Right atrium auricular region (tissue), 2 donors: ENCODE data around the gene PSMA1. TPM values are rescaled to one million over a fixed set of nuclear protein-coding genes. Genes with fewer than 3 reads are reported as not detected.
A peak's percentile ranks its signal among the peaks of the same experiment; 100 is the strongest.
"Not testable (repeated sequence)": the region's sequence is repeated elsewhere in the genome, so short reads cannot be mapped to it uniquely, and the experiment has no call there.

Source experiments
- DNase-seq: peaks from one replicate; pipeline ENCODE4 v3.0.0-alpha.2; 2019; ENCODE audit warnings: low spot score
- H3K27ac ChIP-seq, 2 donors: fragments of 200-600 bp; sonication (generic); 1 replicate in 1 of 2; 2 replicates in 1 of 2; pipeline ENCODE4 v1.5.1; 2016 to 2019
- H3K27me3 ChIP-seq, 2 donors: fragments of 200-600 bp; sonication (generic); one replicate each; pipeline versions ENCODE4 v1.5.1 to v1.6.0; 2017 to 2019
- H3K36me3 ChIP-seq: fragments of 200-600 bp; sonication (generic); one replicate; pipeline ENCODE4 v1.5.1; 2016
- H3K4me1 ChIP-seq, 2 donors: fragments of 200-600 bp; sonication (generic); one replicate each; pipeline versions ENCODE4 v1.5.1 to v1.6.0; 2017 to 2019
- H3K4me3 ChIP-seq, 2 donors: fragments of 200-600 bp; sonication (generic); 1 replicate in 1 of 2; 2 replicates in 1 of 2; pipeline ENCODE4 v1.5.1; 2017 to 2019; ENCODE audit warnings: mild to moderate bottlenecking in 1 of 2, moderate library complexity in 1 of 2
- H3K9me3 ChIP-seq, 2 donors: fragments of 200-600 bp; sonication (generic); one replicate each; pipeline ENCODE4 v1.5.1; 2019
- CTCF ChIP-seq, 2 donors: fragments of 200-600 bp; sonication (generic); IDR thresholded peaks; one replicate each; pipeline ENCODE4 v1.5.1; 2019; ENCODE audit warnings: antibody characterized with exemption in 2 of 2
- total RNA-seq, 2 donors: library from RNA; depleted of rRNA; stranded (reverse); fragments of >200 nt; gene quantifications; one replicate each; pipeline ENCODE4 v1.1.0, GENCODE V29; 2016

The PSMA1 gene
- total RNA-seq, 2 donors from 2014 or later, result 96.0 to 104 TPM

GRCh38 chr11:14538926-14539554 is 18.9 kb upstream of the PSMA1 start:
- DNase-seq, result no peak
- H3K4me1 ChIP-seq, result peaks cover 0 to 49% of the 10 kb centered on the region in 2 donors
- H3K4me3 ChIP-seq, result no peak overlapping the region
- H3K36me3 ChIP-seq, result no peaks in the 10 kb centered on the region
- H3K27ac ChIP-seq, result peak overlapping the region; percentile 52 to 73
- H3K27me3 ChIP-seq, result no peaks in the 10 kb centered on the region
- no peaks in the 10 kb centered on the region for H3K9me3 ChIP-seq
- TF ChIP-seq CTCF (IDR thresholded peaks at IDR 0.05), result no peak

DNA sequence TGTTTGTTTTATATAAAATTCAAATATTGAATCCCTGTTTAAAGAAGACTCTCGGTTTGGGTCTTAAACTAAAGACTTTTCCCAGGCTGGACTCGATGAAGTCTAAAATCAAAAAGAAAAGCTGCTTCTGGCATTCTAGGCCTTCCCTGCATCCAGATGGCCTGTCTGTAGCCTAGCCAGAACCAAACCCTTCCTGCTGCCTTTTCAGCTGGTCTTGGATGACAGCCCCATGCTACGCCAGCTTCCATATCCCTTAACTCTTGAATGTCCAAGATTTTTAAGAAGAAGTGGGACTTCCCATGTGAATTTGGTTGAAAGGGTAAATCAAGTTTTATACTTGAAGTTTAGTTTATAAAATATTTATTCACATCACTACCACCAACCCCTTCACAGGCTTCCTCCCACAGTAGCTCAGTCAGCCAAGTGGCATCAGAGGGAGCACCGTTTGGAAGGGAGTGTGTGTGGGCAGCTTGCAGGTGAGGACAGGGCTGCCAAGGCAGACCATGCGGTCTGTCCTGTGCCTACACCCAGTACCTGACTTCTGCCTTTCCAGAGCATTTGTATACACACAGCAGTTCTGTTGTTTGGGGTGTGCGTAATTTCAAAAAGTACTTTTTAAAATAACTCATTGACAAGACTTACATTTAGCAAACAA is 18.2 kb upstream of the PSMA1 start:
- Histone ChIP-seq H3K27ac (peak overlapping the region; percentile 52 to 73), H3K36me3 (no peaks in the 10 kb centered on the region), H3K9me3 (no peaks in the 10 kb centered on the region), H3K4me3 (no peak overlapping the region), H3K27me3 (no peaks in the 10 kb centered on the region), H3K4me1 (peaks cover 0 to 49% of the 10 kb centered on the region in 2 donors)
- DNase-seq, result no peak
- TF ChIP-seq CTCF (IDR thresholded peaks at IDR 0.05), result no peak

GRCh38 chr11:14537134-14537599 is 17.0 kb upstream of the PSMA1 start:
- TF ChIP-seq CTCF (IDR thresholded peaks at IDR 0.05), result peak; percentile 76 to 87
- DNase-seq, result no peak
- Histone ChIP-seq H3K4me1 (peaks cover 0 to 44% of the 10 kb centered on the region in 2 donors), H3K27ac (peak overlapping the region in 1 of 2 donors; percentile 73), H3K27me3 (no peaks in the 10 kb centered on the region), H3K9me3 (no peaks in the 10 kb centered on the region), H3K4me3 (no peak overlapping the region), H3K36me3 (no peaks in the 10 kb centered on the region)

DNA sequence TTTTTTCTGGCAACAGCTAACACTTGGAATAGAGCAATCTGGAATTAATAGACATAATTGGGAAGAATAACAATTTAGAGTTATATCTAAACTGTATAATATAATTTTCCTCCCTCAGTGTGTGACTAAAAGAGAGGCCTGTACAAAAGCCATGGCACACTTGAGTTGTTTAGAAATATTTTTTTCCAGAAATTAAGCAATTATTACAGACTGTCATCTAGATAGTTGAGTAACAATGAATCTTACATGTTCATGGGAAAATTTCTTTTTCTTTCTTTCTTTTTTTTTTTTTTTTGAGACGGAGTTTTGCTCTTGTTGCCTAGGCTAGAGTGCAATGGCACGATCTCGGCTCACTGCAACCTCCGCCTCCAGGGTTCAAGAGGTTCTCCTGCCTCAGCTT is 15.0 kb upstream of the PSMA1 start:
- not testable (repeated sequence) for H3K4me3 ChIP-seq, H3K27ac ChIP-seq, H3K36me3 ChIP-seq, H3K27me3 ChIP-seq, DNase-seq, H3K9me3 ChIP-seq
- H3K4me1 ChIP-seq, result peaks cover 0 to 24% of the 10 kb centered on the region in 2 donors

GRCh38 chr11:14529951-14530350 is 9.8 kb upstream of the PSMA1 start:
- Histone ChIP-seq H3K27me3 (no peaks in the 10 kb centered on the region), H3K9me3 (no peaks in the 10 kb centered on the region), H3K36me3 (no peaks in the 10 kb centered on the region), H3K4me1 (no peaks in the 10 kb centered on the region), H3K4me3 (no peak overlapping the region), H3K27ac (no peak overlapping the region)
- no peak for TF ChIP-seq CTCF (IDR thresholded peaks at IDR 0.05)
- no peak for DNase-seq

DNA sequence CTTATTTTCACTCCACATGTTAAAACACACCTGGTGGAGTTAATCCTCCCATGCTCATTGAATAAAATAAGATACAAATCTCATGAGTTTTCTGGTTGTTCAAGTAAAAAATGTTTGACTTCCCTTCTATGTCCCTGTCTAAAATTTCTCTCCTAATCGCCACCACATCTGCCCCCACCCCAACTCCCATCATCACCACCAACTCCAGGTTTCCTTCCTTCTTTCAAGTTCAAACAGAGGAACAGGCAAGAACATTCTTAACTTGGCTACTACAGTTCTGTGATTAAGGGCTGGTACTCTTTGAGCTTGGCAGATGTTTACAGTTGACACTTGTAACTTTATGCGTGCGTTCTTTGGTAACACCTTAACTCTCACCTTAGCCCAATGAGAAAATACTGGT is 9.1 kb upstream of the PSMA1 start:
- H3K4me1 ChIP-seq, result no peaks in the 10 kb centered on the region
- H3K4me3 ChIP-seq, result no peak overlapping the region
- no peak for DNase-seq
- H3K27ac ChIP-seq, result no peak overlapping the region
- no peak for TF ChIP-seq CTCF (IDR thresholded peaks at IDR 0.05)
- H3K36me3 ChIP-seq, result no peaks in the 10 kb centered on the region
- no peaks in the 10 kb centered on the region for H3K27me3 ChIP-seq
- H3K9me3 ChIP-seq, result no peaks in the 10 kb centered on the region
